ENCODE data around the gene EGLN2.
"Not testable (repeated sequence)": the region's sequence is repeated elsewhere in the genome, so short reads cannot be mapped to it uniquely, and the experiment has no call there.

EGLN2 gene

DNA sequence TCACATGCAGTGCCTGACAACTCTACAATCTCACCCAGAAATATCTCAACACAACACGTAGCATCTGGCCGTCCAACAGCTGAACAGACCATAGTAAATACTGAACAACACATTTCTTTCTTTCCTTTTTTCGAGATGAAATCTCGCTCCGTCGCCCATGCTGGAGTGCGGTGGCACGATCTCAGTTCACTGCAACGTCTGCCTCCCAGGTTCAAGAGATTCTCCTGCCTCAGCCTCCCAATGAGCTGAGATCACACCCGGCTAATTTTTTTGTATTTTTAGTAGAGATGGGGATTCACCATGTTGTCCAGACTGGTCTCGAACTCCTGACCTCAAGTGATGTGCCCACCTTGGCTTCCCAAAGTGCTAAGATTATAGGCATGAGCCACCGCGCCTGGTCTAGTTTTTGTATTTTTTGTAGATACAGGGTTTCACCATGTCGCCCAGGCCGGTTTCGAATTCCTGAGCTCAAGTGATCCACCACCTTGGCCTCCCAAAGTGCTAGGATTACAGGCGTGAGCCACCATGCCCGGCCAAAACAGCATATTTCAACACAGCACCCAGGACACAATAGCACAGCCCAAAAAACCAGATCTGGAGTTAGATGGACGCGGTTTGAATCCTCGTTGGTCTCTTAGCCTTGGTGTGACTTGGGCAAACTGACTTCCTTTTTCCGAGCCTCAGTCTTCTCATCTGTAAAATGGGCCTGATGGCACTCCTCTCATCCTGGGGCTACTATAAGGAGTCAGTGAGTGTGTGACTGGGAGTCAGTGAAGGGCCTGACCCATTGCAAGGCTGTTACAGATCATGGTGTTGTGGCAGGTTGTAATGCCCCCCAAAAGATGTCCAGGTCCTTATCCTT, 28.6 kb downstream of the EGLN2 start:
- no peak overlapping the region for H3K27ac ChIP-seq (ENCODE audit: poor library complexity, severe bottlenecking)
- no peaks in the 10 kb centered on the region for H3K36me3 ChIP-seq (ENCODE audit: low read depth)
- no peak for DNase-seq (ENCODE audit: low spot score)
- ATAC-seq (ENCODE audit: low read depth): no peak
- no peak overlapping the region for H3K4me3 ChIP-seq (ENCODE audit: severe bottlenecking)
- H3K9me3 ChIP-seq (ENCODE audit: severe bottlenecking): no peaks in the 10 kb centered on the region
- no peaks in the 10 kb centered on the region for H3K27me3 ChIP-seq (ENCODE audit: insufficient read depth, poor library complexity, severe bottlenecking)
- TF ChIP-seq CTCF (IDR thresholded peaks at IDR 0.05; ENCODE audit: poor library complexity, severe bottlenecking): no peak
- H3K4me1 ChIP-seq (ENCODE audit: insufficient read depth, poor library complexity, severe bottlenecking): peaks cover 8% of the 10 kb centered on the region

- peaks cover 8% of the 10 kb centered on the region for H3K4me1 ChIP-seq (ENCODE audit: insufficient read depth, poor library complexity, severe bottlenecking)
- no peak for TF ChIP-seq CTCF (IDR thresholded peaks at IDR 0.05; ENCODE audit: poor library complexity, severe bottlenecking)
- H3K9me3 ChIP-seq (ENCODE audit: severe bottlenecking): no peaks in the 10 kb centered on the region
- H3K36me3 ChIP-seq (ENCODE audit: low read depth): no peaks in the 10 kb centered on the region
- H3K27ac ChIP-seq (ENCODE audit: poor library complexity, severe bottlenecking): no peak overlapping the region
- DNase-seq (ENCODE audit: low spot score) (no peak), ATAC-seq (ENCODE audit: low read depth) (no peak)
- no peaks in the 10 kb centered on the region for H3K27me3 ChIP-seq (ENCODE audit: insufficient read depth, poor library complexity, severe bottlenecking)
- no peak overlapping the region for H3K4me3 ChIP-seq (ENCODE audit: severe bottlenecking)
Observed at GRCh38 chr19:40829205-40829604, 30.2 kb downstream of the EGLN2 start.

- ATAC-seq (ENCODE audit: low read depth); H3K27ac ChIP-seq (ENCODE audit: poor library complexity, severe bottlenecking); DNase-seq (ENCODE audit: low spot score); H3K4me3 ChIP-seq (ENCODE audit: severe bottlenecking); H3K4me1 ChIP-seq (ENCODE audit: insufficient read depth, poor library complexity, severe bottlenecking); H3K9me3 ChIP-seq (ENCODE audit: severe bottlenecking); H3K27me3 ChIP-seq (ENCODE audit: insufficient read depth, poor library complexity, severe bottlenecking); H3K36me3 ChIP-seq (ENCODE audit: low read depth): not testable (repeated sequence)
Observed at GRCh38 chr19:40830741-40831140, 31.8 kb downstream of the EGLN2 start.

- H3K9me3 ChIP-seq (ENCODE audit: severe bottlenecking): no peaks in the 10 kb centered on the region
- H3K4me1 ChIP-seq (ENCODE audit: insufficient read depth, poor library complexity, severe bottlenecking): peaks cover 8% of the 10 kb centered on the region
- TF ChIP-seq CTCF (IDR thresholded peaks at IDR 0.05; ENCODE audit: poor library complexity, severe bottlenecking): no peak
- no peak overlapping the region for H3K4me3 ChIP-seq (ENCODE audit: severe bottlenecking)
- H3K36me3 ChIP-seq (ENCODE audit: low read depth): no peaks in the 10 kb centered on the region
- no peak for DNase-seq (ENCODE audit: low spot score)
- no peak overlapping the region for H3K27ac ChIP-seq (ENCODE audit: poor library complexity, severe bottlenecking)
- H3K27me3 ChIP-seq (ENCODE audit: insufficient read depth, poor library complexity, severe bottlenecking): no peaks in the 10 kb centered on the region
- peak; percentile 90 for ATAC-seq (ENCODE audit: low read depth)
Observed at GRCh38 chr19:40831502-40832430, 32.8 kb downstream of the EGLN2 start.

GRCh38 chr19:40832431-40832790, 33.4 kb downstream of the EGLN2 start:
- not testable (repeated sequence) for H3K9me3 ChIP-seq (ENCODE audit: severe bottlenecking); H3K4me1 ChIP-seq (ENCODE audit: insufficient read depth, poor library complexity, severe bottlenecking); H3K4me3 ChIP-seq (ENCODE audit: severe bottlenecking); H3K36me3 ChIP-seq (ENCODE audit: low read depth); H3K27me3 ChIP-seq (ENCODE audit: insufficient read depth, poor library complexity, severe bottlenecking); DNase-seq (ENCODE audit: low spot score); ATAC-seq (ENCODE audit: low read depth); H3K27ac ChIP-seq (ENCODE audit: poor library complexity, severe bottlenecking)

GRCh38 chr19:40833728-40834533, 34.9 kb downstream of the EGLN2 start:
- H3K27me3 ChIP-seq (ENCODE audit: insufficient read depth, poor library complexity, severe bottlenecking); ATAC-seq (ENCODE audit: low read depth); H3K27ac ChIP-seq (ENCODE audit: poor library complexity, severe bottlenecking); H3K4me1 ChIP-seq (ENCODE audit: insufficient read depth, poor library complexity, severe bottlenecking); H3K36me3 ChIP-seq (ENCODE audit: low read depth); DNase-seq (ENCODE audit: low spot score); H3K9me3 ChIP-seq (ENCODE audit: severe bottlenecking); H3K4me3 ChIP-seq (ENCODE audit: severe bottlenecking): not testable (repeated sequence)
